Measurements from ENCODE around the gene TUBA8. TPM values are rescaled to one million over a fixed set of nuclear protein-coding genes. Genes with fewer than 3 reads are reported as not detected.

The TUBA8 gene
- total RNA-seq, 2 donors from 2014 or later, result 1.3 to 2.9 TPM

- H3K36me3 ChIP-seq, result no peaks in the 10 kb centered on the region
- no peak overlapping the region for H3K4me3 ChIP-seq
- no peak for TF ChIP-seq POLR2A (IDR thresholded peaks at IDR 0.05)
- no peak for TF ChIP-seq POLR2AphosphoS5 (IDR thresholded peaks at IDR 0.05)
- no peak for TF ChIP-seq CTCF (IDR thresholded peaks at IDR 0.05)
- intact Hi-C loops (cut with DNase I), result no loop called here
- H3K27ac ChIP-seq, result no peak overlapping the region
- WGBS, result 66% methylated on average over 6 of the region's 6 CpGs
- H3K27me3 ChIP-seq (replicated peaks; ENCODE audit: insufficient read depth), result no peaks in the 10 kb centered on the region
- H3K4me1 ChIP-seq (replicated peaks), result peaks cover 6% of the 10 kb centered on the region
- DNase-seq (ENCODE audit: low spot score), result no peak
- no peaks in the 10 kb centered on the region for H3K9me3 ChIP-seq
Observed at GRCh38 chr22:18112440-18112839, 1.8 kb downstream of the TUBA8 start.

GRCh38 chr22:18113680-18114394 is 3.2 kb downstream of the TUBA8 start:
- no peak for TF ChIP-seq POLR2A (IDR thresholded peaks at IDR 0.05)
- TF ChIP-seq CTCF (IDR thresholded peaks at IDR 0.05), result no peak
- TF ChIP-seq POLR2AphosphoS5 (IDR thresholded peaks at IDR 0.05), result no peak
- no peaks in the 10 kb centered on the region for H3K9me3 ChIP-seq
- intact Hi-C loops (cut with DNase I), result no loop called here
- H3K27ac ChIP-seq, result no peak overlapping the region
- whole genome bisulfite sequencing, result 89% methylated on average over 11 of the region's 11 CpGs
- H3K36me3 ChIP-seq, result no peaks in the 10 kb centered on the region
- DNase-seq (ENCODE audit: low spot score), result no peak
- H3K27me3 ChIP-seq (replicated peaks; ENCODE audit: insufficient read depth), result no peaks in the 10 kb centered on the region
- H3K4me1 ChIP-seq (replicated peaks), result peaks cover 6% of the 10 kb centered on the region
- no peak overlapping the region for H3K4me3 ChIP-seq

- no peak for DNase-seq (ENCODE audit: low spot score)
- intact Hi-C loops (cut with DNase I), result no loop called here
- TF ChIP-seq CTCF (IDR thresholded peaks at IDR 0.05) (no peak), POLR2AphosphoS5 (IDR thresholded peaks at IDR 0.05) (no peak), POLR2A (IDR thresholded peaks at IDR 0.05) (no peak)
- H3K9me3 ChIP-seq, result no peaks in the 10 kb centered on the region
- H3K27ac ChIP-seq, result no peak overlapping the region
- no peaks in the 10 kb centered on the region for H3K27me3 ChIP-seq (replicated peaks; ENCODE audit: insufficient read depth)
- H3K36me3 ChIP-seq, result no peaks in the 10 kb centered on the region
- peaks cover 6% of the 10 kb centered on the region for H3K4me1 ChIP-seq (replicated peaks)
- 62% methylated on average over 4 of the region's 4 CpGs for WGBS
- H3K4me3 ChIP-seq, result no peak overlapping the region
Observed at GRCh38 chr22:18114495-18114894, 3.9 kb downstream of the TUBA8 start.

GRCh38 chr22:18114976-18115652 is 4.5 kb downstream of the TUBA8 start:
- no peak for DNase-seq (ENCODE audit: low spot score)
- no peak for TF ChIP-seq POLR2AphosphoS5 (IDR thresholded peaks at IDR 0.05)
- TF ChIP-seq CTCF (IDR thresholded peaks at IDR 0.05), result no peak
- TF ChIP-seq POLR2A (IDR thresholded peaks at IDR 0.05), result no peak
- Histone ChIP-seq H3K4me1 (replicated peaks) (peaks cover 6% of the 10 kb centered on the region), H3K27me3 (replicated peaks; ENCODE audit: insufficient read depth) (no peaks in the 10 kb centered on the region), H3K4me3 (no peak overlapping the region), H3K9me3 (no peaks in the 10 kb centered on the region), H3K36me3 (no peaks in the 10 kb centered on the region), H3K27ac (no peak overlapping the region)
- WGBS, result 92% methylated on average over 15 of the region's 15 CpGs
- intact Hi-C loops (cut with DNase I), result no loop called here
